Mucosa of descending colon (tissue), 3 donors: ENCODE measurements around the gene GALNT9. TPM values are rescaled to one million over a fixed set of nuclear protein-coding genes. Genes with fewer than 3 reads are reported as not detected.

Experiments used
- ATAC-seq: fragments of 200-7000 bp; cut with Tn5 transposase; one replicate; pipeline ENCODE4 v1.9.1; 2020; ENCODE audit warnings: mild to moderate bottlenecking, moderate library complexity
- DNase-seq, 3 donors: peaks; one replicate each; pipeline ENCODE4 v3.0.0-alpha.2; 2020
- H3K36me3 ChIP-seq: fragments of 200-600 bp; one replicate; pipeline ENCODE4 v1.8.0; 2021; ENCODE audit warnings: low read depth, mild to moderate bottlenecking
- H3K4me1 ChIP-seq: fragments of 200-600 bp; one replicate; pipeline ENCODE4 v1.8.0; 2021; ENCODE audit warnings: low read depth, mild to moderate bottlenecking
- H3K4me3 ChIP-seq: fragments of 200-600 bp; one replicate; pipeline ENCODE4 v1.8.0; 2021; ENCODE audit warnings: mild to moderate bottlenecking
- H3K9me3 ChIP-seq: fragments of 200-600 bp; one replicate; pipeline ENCODE4 v1.8.0; 2021; ENCODE audit warnings: mild to moderate bottlenecking
- intact Hi-C, 2 donors: fragments of 100-400 bp; cut with DNase I in 1 of 2; cut with micrococcal nuclease in 1 of 2; formaldehyde crosslinking; loops; one replicate each; pipeline versions ENCODE4 v1.11.0 to v1.11.1; 2022; cut with DNase I, micrococcal nuclease
- total RNA-seq, 3 donors: library from RNA; stranded (reverse); fragmentation: NEBNext Ultra II Directional in 2 of 3; extraction: Animal tissue kit (Norgen Biotek cat#: 25700) in 2 of 3; gene quantifications; one replicate each; pipeline versions ENCODE4 v1.2.1 to v1.2.4, GENCODE V29; 2021 to 2023
- TF ChIP-seq, protein P1 (sequence below): fragments of 200-600 bp; IDR thresholded peaks from one replicate; pipeline ENCODE4 v1.8.0; 2022; ENCODE audit warnings: antibody characterized with exemption, mild to moderate bottlenecking
- donor health status: DM: no; HTN: no; CAD: no; lungs with moderate emphysema.
- donor health status: DM: no; HTN: no; CAD: no.
- donor health status: DM: no; HTN: yes; CAD: no.

The GALNT9 gene
- total RNA-seq, 3 donors from 2014 or later, result 0.43 to 3.7 TPM; not detected in 1

DNA sequence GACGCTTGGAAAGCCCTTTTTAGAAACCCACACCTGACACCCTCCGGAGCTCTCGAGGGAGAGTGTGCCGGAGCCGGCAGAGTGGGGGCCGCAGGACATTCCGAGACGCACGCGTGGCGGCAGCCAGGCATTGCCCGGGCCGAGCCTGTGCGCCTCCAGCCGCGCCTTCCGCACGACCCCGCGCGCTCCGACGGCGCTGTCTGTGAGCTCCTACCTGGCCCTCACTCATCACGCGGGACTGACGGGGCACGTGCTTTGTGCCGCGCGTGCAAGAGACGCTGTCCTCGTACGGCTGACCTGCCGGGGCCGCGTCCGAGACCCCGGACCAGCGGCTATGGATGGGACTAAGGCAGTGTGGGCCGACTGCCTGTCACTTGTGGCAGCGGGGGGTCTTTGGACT, 5.2 kb downstream of the GALNT9 start:
- H3K9me3 ChIP-seq, result no peaks in the 10 kb centered on the region
- no peaks in the 10 kb centered on the region for H3K4me1 ChIP-seq
- ATAC-seq (no peak), DNase-seq (peak in 1 of 3 donors; percentile 36)
- no peaks in the 10 kb centered on the region for H3K36me3 ChIP-seq
- no peak overlapping the region for H3K4me3 ChIP-seq
- TF ChIP-seq, protein P1, sequence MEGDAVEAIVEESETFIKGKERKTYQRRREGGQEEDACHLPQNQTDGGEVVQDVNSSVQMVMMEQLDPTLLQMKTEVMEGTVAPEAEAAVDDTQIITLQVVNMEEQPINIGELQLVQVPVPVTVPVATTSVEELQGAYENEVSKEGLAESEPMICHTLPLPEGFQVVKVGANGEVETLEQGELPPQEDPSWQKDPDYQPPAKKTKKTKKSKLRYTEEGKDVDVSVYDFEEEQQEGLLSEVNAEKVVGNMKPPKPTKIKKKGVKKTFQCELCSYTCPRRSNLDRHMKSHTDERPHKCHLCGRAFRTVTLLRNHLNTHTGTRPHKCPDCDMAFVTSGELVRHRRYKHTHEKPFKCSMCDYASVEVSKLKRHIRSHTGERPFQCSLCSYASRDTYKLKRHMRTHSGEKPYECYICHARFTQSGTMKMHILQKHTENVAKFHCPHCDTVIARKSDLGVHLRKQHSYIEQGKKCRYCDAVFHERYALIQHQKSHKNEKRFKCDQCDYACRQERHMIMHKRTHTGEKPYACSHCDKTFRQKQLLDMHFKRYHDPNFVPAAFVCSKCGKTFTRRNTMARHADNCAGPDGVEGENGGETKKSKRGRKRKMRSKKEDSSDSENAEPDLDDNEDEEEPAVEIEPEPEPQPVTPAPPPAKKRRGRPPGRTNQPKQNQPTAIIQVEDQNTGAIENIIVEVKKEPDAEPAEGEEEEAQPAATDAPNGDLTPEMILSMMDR, result no peak
- intact Hi-C loops, result no loop called here

DNA sequence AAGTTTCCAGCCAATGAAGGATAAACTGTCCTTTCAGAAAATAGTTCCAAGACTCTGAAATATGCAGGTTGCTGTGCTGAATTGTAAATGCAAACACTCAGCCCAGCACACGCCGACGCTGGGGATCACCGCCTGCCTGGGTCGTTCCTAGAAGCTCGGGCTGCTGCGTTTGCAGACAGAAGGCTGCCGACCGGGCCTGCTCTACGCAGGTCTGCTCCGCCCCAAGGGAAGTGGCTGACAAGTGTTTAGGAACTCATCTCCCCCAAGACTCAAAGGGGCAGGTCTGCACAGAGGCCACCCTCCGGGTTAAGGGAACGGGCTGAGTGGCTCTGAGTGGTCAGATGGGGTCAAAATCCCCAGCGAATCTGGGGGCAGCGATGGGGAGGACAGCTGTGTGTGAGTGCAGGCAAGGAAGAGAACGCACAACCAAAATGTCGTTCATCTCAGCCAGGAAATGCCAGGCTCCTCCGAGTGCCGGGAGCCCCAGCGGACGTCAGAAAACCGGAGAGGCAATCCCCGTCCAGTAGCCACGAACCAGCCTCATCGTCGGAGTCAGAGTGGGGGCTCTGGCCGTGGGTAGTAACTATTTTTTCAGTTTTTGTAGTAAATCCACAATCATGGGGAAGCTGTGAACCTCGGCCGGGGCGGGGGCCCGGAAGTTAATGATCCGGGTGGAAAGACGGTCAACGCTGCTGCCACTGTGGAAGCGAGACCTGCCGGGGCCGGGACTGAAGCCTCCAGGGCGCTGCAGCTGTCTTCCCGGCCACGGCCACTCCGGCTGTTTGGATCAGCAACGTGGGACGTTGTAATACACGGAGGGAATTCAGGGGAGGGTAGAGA, 6.0 kb downstream of the GALNT9 start:
- H3K4me3 ChIP-seq, result no peak overlapping the region
- no peaks in the 10 kb centered on the region for H3K36me3 ChIP-seq
- DNase-seq, result peak in 1 of 3 donors; percentile 34

DNA sequence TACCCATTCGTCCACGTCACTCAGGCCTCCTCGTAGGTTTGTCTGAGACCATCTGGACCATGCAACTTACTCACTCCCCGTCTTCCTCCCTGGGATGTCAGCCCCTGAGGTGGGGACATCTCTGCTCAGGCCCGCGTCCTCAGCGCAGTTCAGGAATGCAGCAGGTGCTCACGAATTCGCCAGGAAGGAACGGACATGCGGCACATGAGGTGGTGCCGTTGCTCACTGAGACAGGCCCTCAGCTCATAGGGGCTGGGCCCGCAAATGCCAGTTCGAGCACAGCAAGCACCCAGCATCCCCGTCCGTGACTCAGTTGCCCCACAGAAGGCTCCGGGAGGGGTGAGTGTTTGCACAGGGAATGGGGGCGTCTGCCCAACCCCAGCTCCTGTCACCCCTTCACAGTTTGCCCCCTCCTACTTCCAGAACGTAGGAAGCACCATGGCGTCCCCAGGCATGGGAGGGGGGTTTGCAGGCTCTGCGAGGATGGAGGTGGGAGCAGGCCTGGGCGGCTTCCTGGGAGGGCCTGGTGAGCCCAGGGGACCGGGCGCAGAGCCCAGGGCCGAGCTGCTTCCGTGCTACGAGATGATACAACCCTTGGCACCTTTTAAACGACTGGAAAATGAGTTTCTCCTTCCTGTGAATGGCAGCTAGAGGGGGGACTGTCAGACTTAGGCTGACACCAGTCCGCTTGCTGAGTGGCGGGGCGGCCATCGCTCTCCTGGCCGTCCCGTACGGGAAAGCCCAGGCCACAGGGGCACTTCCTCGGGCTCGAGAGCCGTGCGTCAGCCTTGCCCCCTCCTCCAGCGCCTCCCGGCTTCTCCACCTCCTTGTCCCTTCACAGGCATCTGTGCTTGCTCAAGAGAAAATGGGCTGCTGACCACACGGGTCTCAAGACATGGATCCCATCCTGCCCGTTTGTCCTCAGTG, 6.9 kb downstream of the GALNT9 start:
- TF ChIP-seq, protein P1, result no peak

More for the DNA sequence above, 6.0 kb downstream of the GALNT9 start:
- Histone ChIP-seq H3K4me1 (no peaks in the 10 kb centered on the region), H3K9me3 (no peaks in the 10 kb centered on the region)
- no peak for ATAC-seq
- TF ChIP-seq, protein P1, result no peak
- intact Hi-C loops, result no loop called here

DNA sequence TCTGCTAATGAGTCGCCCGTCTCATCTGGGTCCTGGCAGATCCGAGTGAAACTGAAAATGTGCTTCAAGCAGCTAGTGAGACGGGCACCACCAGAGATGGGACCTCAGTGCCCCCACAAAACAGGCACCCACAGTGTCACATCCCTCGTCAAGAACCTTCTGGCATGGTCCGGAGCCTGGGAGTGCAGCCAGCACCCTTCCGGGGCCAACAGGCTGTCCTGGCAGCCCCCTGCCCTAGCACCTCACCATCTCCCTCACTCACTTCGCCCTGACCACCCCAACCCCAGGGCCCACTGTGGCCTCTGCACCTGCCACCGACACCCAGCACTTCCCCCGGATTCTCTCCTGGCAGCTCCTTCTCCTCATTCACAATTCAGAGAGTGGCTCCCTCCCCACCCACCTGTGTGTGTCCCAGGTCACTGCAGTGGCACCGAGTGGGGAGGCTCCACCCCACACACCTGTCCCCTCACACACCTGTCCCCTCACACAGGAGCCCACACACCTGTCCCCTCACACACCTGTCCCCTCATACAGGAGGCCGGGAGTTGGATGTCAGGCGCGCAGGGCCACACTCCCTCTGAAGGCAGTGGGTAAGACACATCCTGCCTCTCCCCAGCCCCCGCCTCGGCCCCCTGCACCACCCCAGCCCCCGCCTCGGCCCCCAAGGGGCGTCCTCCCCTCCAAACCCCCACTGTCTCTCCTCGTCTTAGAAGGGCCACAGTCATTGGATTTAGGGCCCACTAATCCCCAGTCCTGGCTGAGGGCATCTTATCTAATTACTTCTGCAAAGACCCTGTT, 7.9 kb downstream of the GALNT9 start:
- no peak for ATAC-seq
- intact Hi-C loops, result no loop called here

More for the DNA sequence above, 6.9 kb downstream of the GALNT9 start:
- no peaks in the 10 kb centered on the region for H3K36me3 ChIP-seq
- DNase-seq (peak in 1 of 3 donors; percentile 35), ATAC-seq (no peak)
- H3K9me3 ChIP-seq, result no peaks in the 10 kb centered on the region
- intact Hi-C loops, result no loop called here
- no peaks in the 10 kb centered on the region for H3K4me1 ChIP-seq
- no peak overlapping the region for H3K4me3 ChIP-seq

More for the DNA sequence above, 7.9 kb downstream of the GALNT9 start:
- Histone ChIP-seq H3K4me3 (no peak overlapping the region), H3K4me1 (no peaks in the 10 kb centered on the region), H3K36me3 (no peaks in the 10 kb centered on the region), H3K9me3 (no peaks in the 10 kb centered on the region)
- DNase-seq, result peak in 1 of 3 donors; percentile 16
- TF ChIP-seq, protein P1, result no peak
